Hematopoietic multipotent progenitor cell treated with erythropoietin and hydrocortisone succinate and interleukin-3 and kit ligand, for 8 days (in vitro differentiated cells): ENCODE data around the gene INTS2.
"Not testable (repeated sequence)": the region's sequence is repeated elsewhere in the genome, so short reads cannot be mapped to it uniquely, and the experiment has no call there.

ENCODE experiments used
- DNase-seq: peaks from one replicate; pipeline ENCODE4 v3.0.0-alpha.2; 2015

The INTS2 gene

GRCh38 chr17:61821655-61822054 lies 106.1 kb downstream of the INTS2 start:
- no peak for DNase-seq

- DNase-seq, result not testable (repeated sequence)
These were observed 108.5 kb downstream of the INTS2 start for GRCh38 chr17:61819265-61819664.

GRCh38 chr17:61818225-61818624 lies 109.6 kb downstream of the INTS2 start:
- DNase-seq, result no peak

GRCh38 chr17:61817452-61817851 lies 110.3 kb downstream of the INTS2 start:
- DNase-seq, result no peak

GRCh38 chr17:61816538-61816937 lies 111.2 kb downstream of the INTS2 start:
- DNase-seq, result no peak

- no peak for DNase-seq
These were observed 111.8 kb downstream of the INTS2 start for GRCh38 chr17:61815863-61816503.
